ENCODE results near the gene LENG8. TPM values are rescaled to one million over a fixed set of nuclear protein-coding genes. Genes with fewer than 3 reads are reported as not detected.

Gene LENG8
- total and polyA plus RNA-seq, 2 of the 13 experiments (the other 11 are each of a cell fraction or from before 2014, with no cell fraction given) = 14.3 to 41.9 TPM

DNA sequence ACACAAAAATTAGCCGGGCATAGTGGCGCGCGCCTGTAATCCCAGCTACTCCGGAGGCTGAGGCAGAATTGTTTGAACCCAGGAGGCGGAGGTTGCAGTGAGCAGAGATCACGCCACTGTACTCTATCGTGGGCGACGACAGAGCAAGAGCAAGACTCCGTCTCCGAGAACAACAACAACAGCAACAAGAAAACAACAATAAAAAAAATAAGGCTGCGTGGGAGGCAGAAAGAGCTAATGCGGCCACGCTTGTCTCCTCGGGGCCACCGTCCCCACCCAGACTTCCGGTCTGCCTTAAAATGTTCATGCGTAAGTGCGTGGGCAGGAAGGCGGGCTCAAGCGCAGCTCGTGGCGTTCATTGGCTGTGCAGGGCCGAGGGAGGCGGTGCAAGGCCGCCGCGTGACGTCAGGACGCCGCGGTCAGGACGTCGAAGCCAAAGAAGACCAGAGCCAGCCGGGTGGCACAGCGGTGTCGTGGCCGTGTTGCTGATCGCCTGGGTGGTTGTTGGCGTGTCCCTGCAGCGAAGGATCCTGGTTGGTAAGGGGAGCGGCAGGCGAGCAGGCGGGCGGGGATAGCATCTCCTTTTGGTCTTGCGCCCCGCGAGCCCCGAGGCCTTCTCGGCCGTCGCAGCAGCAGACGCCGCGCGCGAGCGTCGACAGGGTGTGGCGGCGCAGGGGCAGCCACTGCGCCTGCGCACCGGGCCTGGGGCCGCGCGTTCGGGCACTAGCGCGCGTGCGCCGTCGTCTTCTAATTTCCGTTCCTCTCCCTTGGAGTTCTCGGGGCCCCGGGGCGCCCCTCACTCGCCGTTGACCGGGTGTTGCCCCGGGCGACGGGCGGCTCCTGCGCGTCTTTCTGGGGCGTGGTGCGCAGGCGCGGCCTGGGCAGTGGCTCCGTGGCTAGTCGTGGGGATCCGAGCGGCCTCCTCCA lies at the start of gene LENG8 (continued):
- TF ChIP-seq, protein P1, sequence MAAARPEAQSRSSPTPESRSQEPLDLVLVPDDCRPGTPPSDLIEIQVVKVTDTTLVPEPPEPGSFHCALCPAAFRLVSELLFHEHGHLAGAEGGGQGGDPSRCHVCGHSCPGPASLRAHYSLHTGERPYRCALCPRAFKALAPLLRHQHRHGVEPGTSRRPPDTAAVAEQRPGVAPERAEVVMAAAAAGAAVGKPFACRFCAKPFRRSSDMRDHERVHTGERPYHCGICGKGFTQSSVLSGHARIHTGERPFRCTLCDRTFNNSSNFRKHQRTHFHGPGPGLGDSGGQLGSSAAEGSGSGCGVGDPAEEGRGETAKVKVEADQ (CRISPR knock-in tag; IDR thresholded peaks at IDR 0.05; ENCODE audit: borderline replicate concordance) = peak; percentile 98; the same call in 1 of the 2 replicates
- TF ChIP-seq HES4 (CRISPR knock-in tag; IDR thresholded peaks at IDR 0.05; ENCODE audit: borderline replicate concordance) (peak; percentile 87), ELF1 (CRISPR knock-in tag; IDR thresholded peaks at IDR 0.05) (peak; percentile 95), ONECUT2 (CRISPR knock-in tag; IDR thresholded peaks at IDR 0.05) (peak; percentile 22; the same call in 1 of the 2 replicates), FOXO1 (CRISPR knock-in tag; IDR thresholded peaks at IDR 0.05) (peak; percentile 68), ZMYM4 (CRISPR knock-in tag; IDR thresholded peaks at IDR 0.05) (peak; percentile 87), REL (CRISPR knock-in tag; conservative IDR thresholded peaks at IDR 0.05) (no peak; the same call in 1 of the 2 replicates), KLF6 (CRISPR knock-in tag; IDR thresholded peaks at IDR 0.05) (peak; percentile 95), ZNF121 (CRISPR knock-in tag; IDR thresholded peaks at IDR 0.05) (0 out of 2 replicates have a peak, but pooled peaks have one; percentile 36), NR2F6 (IDR thresholded peaks at IDR 0.05) (no peak), NR2F6 (CRISPR knock-in tag; IDR thresholded peaks at IDR 0.05) (peak; percentile 23; the same call in 1 of the 2 replicates), SIX4 (CRISPR knock-in tag; IDR thresholded peaks at IDR 0.05) (peak; percentile 48; the same call in 1 of the 2 replicates), ZNF547 (CRISPR knock-in tag; IDR thresholded peaks at IDR 0.05) (peak; percentile 95), ZNF761 (CRISPR knock-in tag; conservative IDR thresholded peaks at IDR 0.05) (no peak; the same call in none of the 2 replicates), EP300 (IDR thresholded peaks at IDR 0.05; ENCODE audit: low read depth in 2 of 2, low read length in 2 of 2) (no peak), EP300 (CRISPR knock-in tag; IDR thresholded peaks at IDR 0.05; ENCODE audit: borderline replicate concordance) (no peak; the same call in none of the 2 replicates), KMT2A (CRISPR knock-in tag; IDR thresholded peaks at IDR 0.05) (peak; percentile 66; the same call in 1 of the 2 replicates), ZFP62 (CRISPR knock-in tag; IDR thresholded peaks at IDR 0.05) (no peak)
- TF ChIP-seq, protein P2, sequence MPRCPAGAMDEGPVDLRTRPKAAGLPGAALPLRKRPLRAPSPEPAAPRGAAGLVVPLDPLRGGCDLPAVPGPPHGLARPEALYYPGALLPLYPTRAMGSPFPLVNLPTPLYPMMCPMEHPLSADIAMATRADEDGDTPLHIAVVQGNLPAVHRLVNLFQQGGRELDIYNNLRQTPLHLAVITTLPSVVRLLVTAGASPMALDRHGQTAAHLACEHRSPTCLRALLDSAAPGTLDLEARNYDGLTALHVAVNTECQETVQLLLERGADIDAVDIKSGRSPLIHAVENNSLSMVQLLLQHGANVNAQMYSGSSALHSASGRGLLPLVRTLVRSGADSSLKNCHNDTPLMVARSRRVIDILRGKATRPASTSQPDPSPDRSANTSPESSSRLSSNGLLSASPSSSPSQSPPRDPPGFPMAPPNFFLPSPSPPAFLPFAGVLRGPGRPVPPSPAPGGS (CRISPR knock-in tag; IDR thresholded peaks at IDR 0.05) = peak; percentile 93
- TF ChIP-seq, protein P3, sequence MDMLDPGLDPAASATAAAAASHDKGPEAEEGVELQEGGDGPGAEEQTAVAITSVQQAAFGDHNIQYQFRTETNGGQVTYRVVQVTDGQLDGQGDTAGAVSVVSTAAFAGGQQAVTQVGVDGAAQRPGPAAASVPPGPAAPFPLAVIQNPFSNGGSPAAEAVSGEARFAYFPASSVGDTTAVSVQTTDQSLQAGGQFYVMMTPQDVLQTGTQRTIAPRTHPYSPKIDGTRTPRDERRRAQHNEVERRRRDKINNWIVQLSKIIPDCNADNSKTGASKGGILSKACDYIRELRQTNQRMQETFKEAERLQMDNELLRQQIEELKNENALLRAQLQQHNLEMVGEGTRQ (IDR thresholded peaks at IDR 0.05; ENCODE audit: low read depth, low read length) = no peak
- TF ChIP-seq, protein P3 (CRISPR knock-in tag; IDR thresholded peaks at IDR 0.05; ENCODE audit: borderline replicate concordance) = peak; percentile 64; the same call in 1 of the 2 replicates
- TF ChIP-seq, protein P4, sequence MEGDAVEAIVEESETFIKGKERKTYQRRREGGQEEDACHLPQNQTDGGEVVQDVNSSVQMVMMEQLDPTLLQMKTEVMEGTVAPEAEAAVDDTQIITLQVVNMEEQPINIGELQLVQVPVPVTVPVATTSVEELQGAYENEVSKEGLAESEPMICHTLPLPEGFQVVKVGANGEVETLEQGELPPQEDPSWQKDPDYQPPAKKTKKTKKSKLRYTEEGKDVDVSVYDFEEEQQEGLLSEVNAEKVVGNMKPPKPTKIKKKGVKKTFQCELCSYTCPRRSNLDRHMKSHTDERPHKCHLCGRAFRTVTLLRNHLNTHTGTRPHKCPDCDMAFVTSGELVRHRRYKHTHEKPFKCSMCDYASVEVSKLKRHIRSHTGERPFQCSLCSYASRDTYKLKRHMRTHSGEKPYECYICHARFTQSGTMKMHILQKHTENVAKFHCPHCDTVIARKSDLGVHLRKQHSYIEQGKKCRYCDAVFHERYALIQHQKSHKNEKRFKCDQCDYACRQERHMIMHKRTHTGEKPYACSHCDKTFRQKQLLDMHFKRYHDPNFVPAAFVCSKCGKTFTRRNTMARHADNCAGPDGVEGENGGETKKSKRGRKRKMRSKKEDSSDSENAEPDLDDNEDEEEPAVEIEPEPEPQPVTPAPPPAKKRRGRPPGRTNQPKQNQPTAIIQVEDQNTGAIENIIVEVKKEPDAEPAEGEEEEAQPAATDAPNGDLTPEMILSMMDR (CRISPR knock-in tag; IDR thresholded peaks at IDR 0.05) = peak; percentile 17; the same call in 1 of the 2 replicates
- TF ChIP-seq, protein P5, sequence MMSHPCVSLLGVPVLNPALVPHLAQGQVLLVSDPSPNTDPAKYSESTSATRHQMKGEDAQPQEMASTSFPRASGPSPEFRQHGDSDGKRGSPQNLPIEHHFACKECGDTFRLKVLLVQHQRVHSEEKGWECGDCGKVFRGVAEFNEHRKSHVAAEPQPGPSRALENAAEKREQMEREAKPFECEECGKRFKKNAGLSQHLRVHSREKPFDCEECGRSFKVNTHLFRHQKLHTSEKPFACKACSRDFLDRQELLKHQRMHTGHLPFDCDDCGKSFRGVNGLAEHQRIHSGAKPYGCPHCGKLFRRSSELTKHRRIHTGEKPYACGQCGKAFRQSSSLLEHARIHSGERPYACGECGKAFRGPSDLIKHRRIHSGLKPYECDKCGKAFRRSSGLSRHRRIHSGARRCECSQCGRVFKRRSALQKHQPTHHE (CRISPR knock-in tag; IDR thresholded peaks at IDR 0.05; ENCODE audit: borderline replicate concordance) = peak; percentile 73; the same call in 1 of the 2 replicates

All from HepG2 (cell line).